Glutamatergic neuron (in vitro differentiated cells): ENCODE results near the gene MBD3L4. TPM values are rescaled to one million over a fixed set of nuclear protein-coding genes. Genes with fewer than 3 reads are reported as not detected.
"Not testable (repeated sequence)": the region's sequence is repeated elsewhere in the genome, so short reads cannot be mapped to it uniquely, and the experiment has no call there.

ENCODE experiments used
- DNase-seq: peaks from one replicate; pipeline ENCODE4 v3.0.0; 2022
- H3K27ac Mint-ChIP-seq: one replicate; pipeline ENCODE4 v1.8.0; 2020; ENCODE audit warnings: mild to moderate bottlenecking, mixed read lengths, inconsistent platforms; ENCODE audit not compliant: unreplicated experiment
- H3K27me3 Mint-ChIP-seq: one replicate; pipeline ENCODE4 v1.8.0; 2020; ENCODE audit warnings: mild to moderate bottlenecking, moderate library complexity, mixed read lengths, inconsistent platforms; ENCODE audit not compliant: unreplicated experiment
- H3K36me3 Mint-ChIP-seq: one replicate; pipeline ENCODE4 v1.8.0; 2020; ENCODE audit warnings: mild to moderate bottlenecking, mixed read lengths, inconsistent platforms; ENCODE audit not compliant: unreplicated experiment
- H3K4me1 Mint-ChIP-seq: one replicate; pipeline ENCODE4 v1.8.0; 2020; ENCODE audit warnings: mild to moderate bottlenecking, low read depth, mixed read lengths, inconsistent platforms; ENCODE audit not compliant: unreplicated experiment
- H3K4me3 Mint-ChIP-seq: one replicate; pipeline ENCODE4 v1.8.0; 2020; ENCODE audit warnings: mild to moderate bottlenecking, mixed read lengths, inconsistent platforms; ENCODE audit not compliant: unreplicated experiment
- H3K9me3 Mint-ChIP-seq: one replicate; pipeline ENCODE4 v1.8.0; 2020; ENCODE audit warnings: mild to moderate bottlenecking, moderate library complexity, mixed read lengths, inconsistent platforms; ENCODE audit not compliant: unreplicated experiment
- CTCF ChIP-seq: fragments of 200-600 bp; sonication (generic); IDR thresholded peaks from one replicate; pipeline ENCODE4 v1.5.0; 2021; ENCODE audit not compliant: partially characterized antibody, unreplicated experiment
- long read RNA-seq: library from polyadenylated mRNA; unstranded; transcript quantifications from one replicate; pipeline ENCODE4 v2.0.0, GENCODE V29; 2020; ENCODE audit not compliant: unreplicated experiment
- total RNA-seq: library from RNA; stranded (reverse); fragmentation: NEBNext Ultra II Directional; extraction: Animal tissue kit (Norgen Biotek cat#: 25700); gene quantifications from one replicate; pipeline ENCODE4 v1.2.1, GENCODE V29; 2021; ENCODE audit not compliant: unreplicated experiment

MBD3L4 gene
- not detected for total RNA-seq
- long read RNA-seq, result 0 reads

DNA sequence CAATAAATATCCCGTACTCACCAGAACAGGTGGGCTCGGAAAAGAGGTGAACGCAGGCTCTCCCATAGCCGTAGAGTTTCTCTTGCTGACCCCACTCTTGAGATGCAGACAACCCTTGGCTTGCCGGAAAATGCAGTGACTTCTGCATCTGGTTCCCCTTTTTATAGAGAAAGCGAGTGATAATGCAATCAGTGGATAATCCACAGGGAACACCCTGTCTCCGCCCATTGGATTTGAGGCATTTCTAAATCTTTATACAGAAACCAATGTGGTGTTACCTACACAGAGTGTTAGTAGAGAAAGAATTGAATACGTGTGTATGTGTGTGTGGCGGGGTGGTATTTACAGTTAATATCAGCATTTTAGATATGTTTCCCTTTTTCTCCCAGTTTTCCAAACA is at the start of gene MBD3L4:
TSS of gene MBD3L4 (minus strand) at position 101 of the 400 bp plus-strand sequence. CDS start at position 66, 35 bp downstream.
- not testable (repeated sequence) for H3K27me3 Mint-ChIP-seq, H3K4me1 Mint-ChIP-seq, H3K4me3 Mint-ChIP-seq, DNase-seq, H3K27ac Mint-ChIP-seq, H3K9me3 Mint-ChIP-seq, H3K36me3 Mint-ChIP-seq

DNA sequence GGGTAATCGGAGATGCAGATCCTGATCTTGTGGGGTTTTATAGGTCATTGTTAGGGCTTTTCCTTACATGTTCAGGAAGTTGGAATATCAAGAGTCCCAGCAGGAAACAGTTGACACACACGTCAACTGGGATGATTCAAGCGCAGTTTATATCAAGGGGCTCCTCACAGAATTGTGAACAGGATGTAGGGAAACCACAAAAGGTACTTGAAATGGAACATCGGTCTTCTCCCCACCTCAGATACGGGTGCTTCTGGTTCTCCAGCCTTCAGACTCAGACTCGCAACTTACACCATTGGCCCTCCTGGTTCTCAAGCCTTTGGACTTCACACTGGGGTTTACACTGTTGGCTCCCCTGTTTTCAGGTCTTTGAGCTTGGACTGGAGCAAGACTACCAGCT is 49.0 kb upstream of the MBD3L4 start:
- Mint-ChIP-seq H3K9me3 (peaks cover 27% of the 10 kb centered on the region), H3K4me1 (no peaks in the 10 kb centered on the region), H3K27me3 (peaks cover 1% of the 10 kb centered on the region), H3K27ac (no peak overlapping the region), H3K36me3 (peaks cover 44% of the 10 kb centered on the region), H3K4me3 (no peak overlapping the region)
- TF ChIP-seq CTCF, result no peak
- DNase-seq, result no peak

DNA sequence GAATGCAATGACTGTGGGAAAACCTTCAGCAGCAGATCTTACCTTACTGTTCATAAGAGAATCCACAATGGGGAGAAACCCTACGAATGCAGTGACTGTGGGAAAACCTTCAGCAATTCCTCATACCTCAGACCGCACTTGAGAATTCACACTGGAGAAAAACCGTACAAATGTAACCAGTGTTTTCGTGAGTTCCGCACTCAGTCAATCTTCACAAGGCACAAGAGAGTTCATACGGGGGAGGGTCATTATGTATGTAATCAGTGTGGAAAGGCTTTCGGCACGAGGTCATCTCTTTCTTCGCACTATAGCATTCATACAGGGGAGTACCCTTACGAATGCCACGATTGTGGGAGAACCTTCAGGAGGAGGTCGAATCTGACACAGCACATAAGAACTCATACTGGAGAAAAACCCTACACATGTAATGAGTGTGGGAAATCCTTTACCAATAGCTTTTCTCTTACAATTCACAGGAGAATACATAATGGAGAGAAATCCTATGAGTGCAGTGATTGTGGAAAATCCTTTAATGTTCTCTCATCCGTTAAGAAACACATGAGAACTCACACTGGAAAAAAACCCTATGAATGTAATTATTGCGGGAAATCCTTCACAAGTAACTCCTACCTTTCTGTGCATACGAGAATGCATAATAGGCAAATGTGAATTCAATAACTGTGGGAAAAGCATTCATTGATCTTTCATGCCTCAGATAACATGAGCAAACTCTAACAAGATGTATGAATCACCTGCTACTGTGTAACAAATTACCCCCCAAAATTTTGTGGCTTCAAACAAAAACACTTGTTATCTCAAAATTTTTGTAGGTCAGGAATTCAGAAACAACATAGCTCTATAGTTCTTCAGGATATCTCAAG is 43.3 kb upstream of the MBD3L4 start:
- Mint-ChIP-seq H3K27ac (no peak overlapping the region), H3K4me1 (no peaks in the 10 kb centered on the region), H3K36me3 (peaks cover 72% of the 10 kb centered on the region), H3K9me3 (peaks cover 46% of the 10 kb centered on the region), H3K4me3 (no peak overlapping the region), H3K27me3 (peaks cover 7% of the 10 kb centered on the region)
- DNase-seq, result no peak
- no peak for TF ChIP-seq CTCF

DNA sequence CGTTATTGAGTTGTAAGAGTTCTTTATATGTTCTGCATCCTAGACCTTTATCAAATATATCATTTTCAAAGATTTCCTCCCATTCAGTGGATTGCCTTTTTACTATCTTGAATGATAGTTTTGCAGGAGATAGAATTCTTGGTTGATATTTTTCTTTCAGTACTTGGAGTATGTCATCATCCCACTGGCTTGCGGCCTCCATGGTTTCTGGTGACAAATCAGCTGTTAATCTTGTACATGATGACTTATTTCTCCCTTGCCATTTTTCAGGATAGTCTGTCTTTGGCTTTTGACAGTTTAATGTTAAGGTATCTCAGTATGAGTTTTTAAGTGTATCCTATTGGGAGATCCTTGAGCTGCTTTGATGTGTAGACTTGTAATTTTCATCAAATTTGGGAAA is 38.0 kb upstream of the MBD3L4 start:
- H3K27ac Mint-ChIP-seq, result no peak overlapping the region
- no peak for TF ChIP-seq CTCF
- peaks cover 3% of the 10 kb centered on the region for H3K27me3 Mint-ChIP-seq

DNA sequence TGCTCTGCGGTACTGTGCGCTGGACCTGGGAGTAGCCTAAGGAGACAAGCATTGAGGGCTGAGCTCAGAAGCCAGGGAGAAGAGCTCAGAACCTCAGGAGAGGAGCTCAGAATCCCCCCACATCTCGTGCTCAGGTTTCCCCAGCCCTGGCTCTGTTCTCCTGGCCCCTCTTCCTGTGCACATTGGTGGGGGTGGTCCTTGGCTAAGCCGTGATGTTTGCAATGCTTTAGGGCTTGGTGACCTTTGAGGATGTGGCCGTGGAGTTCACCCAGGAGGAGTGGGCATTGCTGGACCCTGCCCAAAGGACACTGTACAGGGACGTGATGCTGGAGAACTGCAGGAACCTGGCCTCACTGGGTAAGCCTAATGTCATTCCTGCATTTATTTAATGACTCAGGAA is 36.2 kb upstream of the MBD3L4 start:
- peaks cover 15% of the 10 kb centered on the region for H3K9me3 Mint-ChIP-seq

More for the DNA sequence above, 38.0 kb upstream of the MBD3L4 start:
- Mint-ChIP-seq H3K4me1 (no peaks in the 10 kb centered on the region), H3K4me3 (no peak overlapping the region), H3K9me3 (peaks cover 23% of the 10 kb centered on the region), H3K36me3 (peaks cover 68% of the 10 kb centered on the region)
- no peak for DNase-seq

More for the DNA sequence above, 36.2 kb upstream of the MBD3L4 start:
- no peak overlapping the region for H3K27ac Mint-ChIP-seq
- H3K4me3 Mint-ChIP-seq, result no peak overlapping the region
- no peaks in the 10 kb centered on the region for H3K4me1 Mint-ChIP-seq
- no peak for DNase-seq
- no peak for TF ChIP-seq CTCF
- peaks cover 56% of the 10 kb centered on the region for H3K36me3 Mint-ChIP-seq
- H3K27me3 Mint-ChIP-seq, result peaks cover 2% of the 10 kb centered on the region
